ENCODE data around the gene PCSK4. TPM values are rescaled to one million over a fixed set of nuclear protein-coding genes. Genes with fewer than 3 reads are reported as not detected.

The PCSK4 gene
- total RNA-seq, 4 donors from 2014 or later = 1.2 to 6.5 (median 2.9) TPM

DNA sequence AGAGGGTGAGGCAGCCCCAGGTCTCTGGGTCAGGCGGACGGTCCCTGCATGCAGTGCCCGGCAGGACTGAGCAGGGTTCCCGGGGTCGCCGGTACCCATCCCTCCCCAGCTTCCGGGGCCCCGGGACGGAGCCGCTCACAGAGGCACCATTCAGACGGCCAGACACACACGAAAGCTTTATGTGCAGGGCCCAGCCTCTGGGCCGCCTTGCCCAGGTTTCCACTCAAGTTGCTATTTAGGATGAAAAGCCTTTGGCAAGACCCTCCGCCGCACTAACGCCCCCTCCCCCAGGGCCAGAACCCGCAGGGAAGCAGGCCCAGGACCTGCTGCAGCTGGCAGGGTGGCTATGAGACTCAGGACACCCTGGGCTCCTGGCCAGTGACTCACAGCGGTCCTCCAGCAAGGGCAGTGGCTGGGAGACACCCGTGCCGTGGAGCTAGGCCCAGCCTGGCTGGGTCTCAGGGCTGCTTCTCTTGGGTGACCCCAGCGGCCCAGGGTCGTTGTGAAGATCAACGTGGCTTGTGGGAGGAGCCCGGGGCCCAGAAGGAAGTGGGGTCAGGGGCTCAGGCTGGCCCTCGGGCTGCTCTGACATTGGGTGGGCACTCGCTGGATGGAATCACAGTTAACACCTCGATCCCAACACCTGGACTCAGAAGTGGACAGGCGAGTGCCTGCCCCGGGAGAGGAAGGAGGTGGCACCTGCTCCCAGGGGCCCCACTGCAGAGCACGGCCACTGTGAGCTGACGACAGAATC, 16.0 kb downstream of the PCSK4 start:
- no peak overlapping the region for H3K4me3 ChIP-seq (ENCODE audit: low read depth, poor library complexity, severe bottlenecking)
- DNase-seq (ENCODE audit: low spot score in 2 of 2) = no peak
- intact Hi-C loops (cut with DNase I; ENCODE audit: low total_unique reads) = no loop called here
- TF ChIP-seq, protein P1, sequence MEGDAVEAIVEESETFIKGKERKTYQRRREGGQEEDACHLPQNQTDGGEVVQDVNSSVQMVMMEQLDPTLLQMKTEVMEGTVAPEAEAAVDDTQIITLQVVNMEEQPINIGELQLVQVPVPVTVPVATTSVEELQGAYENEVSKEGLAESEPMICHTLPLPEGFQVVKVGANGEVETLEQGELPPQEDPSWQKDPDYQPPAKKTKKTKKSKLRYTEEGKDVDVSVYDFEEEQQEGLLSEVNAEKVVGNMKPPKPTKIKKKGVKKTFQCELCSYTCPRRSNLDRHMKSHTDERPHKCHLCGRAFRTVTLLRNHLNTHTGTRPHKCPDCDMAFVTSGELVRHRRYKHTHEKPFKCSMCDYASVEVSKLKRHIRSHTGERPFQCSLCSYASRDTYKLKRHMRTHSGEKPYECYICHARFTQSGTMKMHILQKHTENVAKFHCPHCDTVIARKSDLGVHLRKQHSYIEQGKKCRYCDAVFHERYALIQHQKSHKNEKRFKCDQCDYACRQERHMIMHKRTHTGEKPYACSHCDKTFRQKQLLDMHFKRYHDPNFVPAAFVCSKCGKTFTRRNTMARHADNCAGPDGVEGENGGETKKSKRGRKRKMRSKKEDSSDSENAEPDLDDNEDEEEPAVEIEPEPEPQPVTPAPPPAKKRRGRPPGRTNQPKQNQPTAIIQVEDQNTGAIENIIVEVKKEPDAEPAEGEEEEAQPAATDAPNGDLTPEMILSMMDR (IDR thresholded peaks at IDR 0.05) = no peak
- TF ChIP-seq POLR2A (IDR thresholded peaks at IDR 0.05) = no peak
- WGBS, 2 donors = 57 to 68% methylated on average over 24 to 29 of the region's 31 CpGs

- no peak overlapping the region for H3K4me3 ChIP-seq (ENCODE audit: low read depth, poor library complexity, severe bottlenecking)
- TF ChIP-seq POLR2A (IDR thresholded peaks at IDR 0.05) = no peak
- TF ChIP-seq, protein P1 (IDR thresholded peaks at IDR 0.05) = no peak
- intact Hi-C loops (cut with DNase I; ENCODE audit: low total_unique reads) = no loop called here
- DNase-seq (ENCODE audit: low spot score in 2 of 2) = no peak
- 68 to 72% methylated on average over 20 of the region's 20 CpGs for WGBS, 2 donors
Observed at GRCh38 chr19:1473085-1473851, 16.9 kb downstream of the PCSK4 start.

DNA sequence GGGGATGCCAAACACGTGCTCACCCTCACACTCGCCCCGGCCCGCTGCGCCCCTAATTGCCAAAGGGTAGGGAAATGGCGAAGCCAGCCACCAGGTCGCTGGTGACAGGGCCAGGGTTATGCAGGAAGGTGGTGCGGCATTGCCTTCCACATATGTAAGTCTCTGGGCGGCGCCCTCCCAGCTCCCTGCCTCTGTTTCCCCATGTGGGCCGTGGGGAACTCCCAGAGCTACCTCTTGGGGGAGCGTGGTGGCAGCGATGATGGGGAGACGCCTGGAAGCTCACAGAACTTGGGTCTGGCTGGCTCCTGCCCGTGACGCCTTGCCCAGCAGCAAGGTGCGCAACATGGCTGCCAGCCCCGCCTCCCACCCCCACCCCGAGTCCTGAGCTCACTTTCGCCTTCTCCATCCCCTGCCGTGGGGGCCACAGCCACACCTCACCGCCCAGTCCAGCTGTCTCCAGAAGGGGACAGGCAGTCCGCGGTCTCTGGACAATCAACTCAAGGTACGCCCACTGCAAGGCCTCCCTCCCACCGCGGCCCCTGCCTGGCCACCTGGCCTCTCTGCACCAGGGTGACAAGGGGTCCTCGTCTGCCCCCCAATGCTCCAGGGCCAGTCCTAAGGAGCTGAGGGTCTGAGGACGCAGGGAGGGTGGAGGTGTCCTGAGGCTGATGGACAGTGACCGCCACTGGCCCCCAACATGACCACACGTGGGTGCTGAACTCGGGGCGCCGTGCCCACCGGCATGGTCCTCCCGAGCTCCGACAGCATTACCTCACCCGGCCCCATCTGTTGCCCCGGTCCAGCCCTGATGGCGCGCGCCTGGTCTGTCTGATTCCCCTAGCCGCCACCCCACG, 17.7 kb downstream of the PCSK4 start:
- WGBS, 2 donors = 53 to 56% methylated on average over 21 to 36 of the region's 44 CpGs
- intact Hi-C loops (cut with DNase I; ENCODE audit: low total_unique reads) = no loop called here
- TF ChIP-seq, protein P1 (IDR thresholded peaks at IDR 0.05) = no peak
- DNase-seq (ENCODE audit: low spot score in 2 of 2) = no peak
- H3K4me3 ChIP-seq (ENCODE audit: low read depth, poor library complexity, severe bottlenecking) = no peak overlapping the region

GRCh38 chr19:1471515-1472160, 18.5 kb downstream of the PCSK4 start:
- DNase-seq (ENCODE audit: low spot score in 2 of 2) = no peak
- intact Hi-C loops (cut with DNase I; ENCODE audit: low total_unique reads) = no loop called here
- TF ChIP-seq, protein P1 (IDR thresholded peaks at IDR 0.05) = no peak
- no peak for TF ChIP-seq POLR2A (IDR thresholded peaks at IDR 0.05)
- H3K4me3 ChIP-seq (ENCODE audit: low read depth, poor library complexity, severe bottlenecking) = no peak overlapping the region
- 18 to 22% methylated on average over 23 to 24 of the region's 24 CpGs for WGBS, 2 donors

- DNase-seq (ENCODE audit: low spot score in 2 of 2) = no peak
- intact Hi-C loops (cut with DNase I; ENCODE audit: low total_unique reads) = no loop called here
- no peak overlapping the region for H3K4me3 ChIP-seq (ENCODE audit: low read depth, poor library complexity, severe bottlenecking)
- 4 to 8% methylated on average over 23 to 28 of the region's 28 CpGs for WGBS, 2 donors
- TF ChIP-seq, protein P1 (IDR thresholded peaks at IDR 0.05) = no peak
- TF ChIP-seq POLR2A (IDR thresholded peaks at IDR 0.05) = no peak
Observed at GRCh38 chr19:1471010-1471514, 19.1 kb downstream of the PCSK4 start.
